OCI-LY1 (cell line): ENCODE data around the gene ANKFY1.

ENCODE experiments used
- H2AFZ ChIP-seq: fragments of 200-600 bp; sonication (generic), shearing (Covaris generic); 2 replicates; pipeline ENCODE4 v1.6.0; 2014; ENCODE audit warnings: antibody characterized with exemption, mild to moderate bottlenecking, low read length
- H3F3A ChIP-seq: fragments of 200-600 bp; sonication (generic), shearing (Covaris generic); 2 replicates; pipeline ENCODE4 v1.6.0; 2014; ENCODE audit warnings: mild to moderate bottlenecking, antibody characterized with exemption, low read length, moderate library complexity; ENCODE audit not compliant: insufficient read depth
- H3K27ac ChIP-seq: fragments of 200-600 bp; sonication (generic); 2 replicates; pipeline ENCODE4 v1.5.1; 2014; ENCODE audit warnings: low read length, mixed run types, mild to moderate bottlenecking, low read depth; ENCODE audit not compliant: poor library complexity, severe bottlenecking
- H3K27me3 ChIP-seq: fragments of 200-600 bp; sonication (generic); 2 replicates; pipeline ENCODE4 v1.6.0; 2014; ENCODE audit warnings: antibody characterized with exemption, mild to moderate bottlenecking, low read length, moderate library complexity; ENCODE audit not compliant: insufficient read depth
- H3K36me3 ChIP-seq: fragments of 200-600 bp; sonication (generic); 2 replicates; pipeline ENCODE4 v1.6.1; 2014; ENCODE audit warnings: mild to moderate bottlenecking, antibody characterized with exemption, low read length, moderate library complexity, mixed read lengths; ENCODE audit not compliant: insufficient read depth
- H3K4me1 ChIP-seq: fragments of 200-600 bp; sonication (generic); 2 replicates; pipeline ENCODE4 v1.5.1; 2014; ENCODE audit warnings: mild to moderate bottlenecking, low read length, moderate library complexity; ENCODE audit not compliant: insufficient read depth, severe bottlenecking
- H3K4me2 ChIP-seq: fragments of 200-600 bp; sonication (generic), shearing (Covaris generic); 2 replicates; pipeline ENCODE4 v1.6.1; 2014; ENCODE audit warnings: low read length
- H3K4me3 ChIP-seq: fragments of 200-600 bp; sonication (generic); 2 replicates; pipeline ENCODE4 v1.5.1; 2014; ENCODE audit warnings: low read length, low read depth, mild to moderate bottlenecking, mixed read lengths; ENCODE audit not compliant: poor library complexity, severe bottlenecking
- H3K79me2 ChIP-seq: fragments of 200-600 bp; shearing (Covaris generic); 2 replicates; pipeline ENCODE4 v1.6.1; 2016; ENCODE audit warnings: mixed run types, low read length, mixed read lengths; ENCODE audit not compliant: insufficient read depth
- H3K9ac ChIP-seq: fragments of 200-600 bp; sonication (generic), shearing (Covaris generic); 2 replicates; pipeline ENCODE4 v1.6.1; 2014; ENCODE audit warnings: mild to moderate bottlenecking, low read length, mixed read lengths
- H3K9me2 ChIP-seq: fragments of 200-600 bp; sonication (generic), shearing (Covaris generic); 2 replicates; pipeline ENCODE4 v1.6.1; 2014; ENCODE audit warnings: low read depth, mild to moderate bottlenecking, low read length, mixed read lengths
- H3K9me3 ChIP-seq: fragments of 200-600 bp; shearing (Covaris generic); 2 replicates; pipeline ENCODE4 v1.6.1; 2014; ENCODE audit warnings: low read length, mixed read lengths
- H4K20me1 ChIP-seq: fragments of 200-600 bp; sonication (generic), shearing (Covaris generic); 2 replicates; pipeline ENCODE4 v1.6.0; 2016; ENCODE audit warnings: mild to moderate bottlenecking, low read length; ENCODE audit not compliant: insufficient read depth
- EZH2 ChIP-seq: fragments of 200-600 bp; sonication (generic), shearing (Covaris generic); IDR thresholded peaks from 2 replicates; pipeline ENCODE4 v1.8.0; 2017; ENCODE audit warnings: borderline replicate concordance, mixed run types, mild to moderate bottlenecking, antibody characterized with exemption, low read length, moderate library complexity, mixed read lengths
- TF ChIP-seq, protein P1 (sequence below): fragments of 200-600 bp; sonication (generic), shearing (Covaris generic); IDR thresholded peaks from 2 replicates; pipeline ENCODE4 v1.5.1; 2017; ENCODE audit warnings: mild to moderate bottlenecking, antibody characterized with exemption, low read length, moderate library complexity, mixed read lengths

ANKFY1 gene

DNA sequence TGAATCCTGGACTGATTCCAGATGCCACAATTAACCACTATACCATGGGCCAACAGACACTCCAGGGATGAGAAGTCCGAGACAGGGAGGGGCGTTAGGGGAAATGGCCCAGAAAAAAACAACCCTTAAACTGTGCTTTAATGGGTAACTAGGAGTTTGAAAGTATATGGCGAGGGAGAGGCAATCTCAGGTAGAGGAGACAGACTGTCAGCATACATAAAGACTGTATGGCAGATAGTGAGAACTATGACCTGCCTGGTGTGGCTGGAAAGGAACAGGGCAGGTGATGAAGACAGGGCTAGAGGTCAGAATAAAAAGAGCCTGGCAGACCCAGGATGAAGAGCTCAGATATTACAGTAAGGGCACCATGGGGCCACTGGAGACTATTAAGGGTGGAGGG, 129.1 kb downstream of the ANKFY1 start:
- H3F3A ChIP-seq, result no peaks in the 10 kb centered on the region
- no peaks in the 10 kb centered on the region for H3K9me2 ChIP-seq
- H3K4me2 ChIP-seq, result no peak overlapping the region
- no peaks in the 10 kb centered on the region for H3K27me3 ChIP-seq
- H3K4me3 ChIP-seq, result no peak overlapping the region
- no peaks in the 10 kb centered on the region for H4K20me1 ChIP-seq
- peaks cover 22% of the 10 kb centered on the region for H3K4me1 ChIP-seq
- H3K36me3 ChIP-seq, result peaks cover 14% of the 10 kb centered on the region
- H3K9me3 ChIP-seq, result no peaks in the 10 kb centered on the region
- H3K9ac ChIP-seq, result no peak overlapping the region
- H3K27ac ChIP-seq, result no peak overlapping the region
- TF ChIP-seq, protein P1, sequence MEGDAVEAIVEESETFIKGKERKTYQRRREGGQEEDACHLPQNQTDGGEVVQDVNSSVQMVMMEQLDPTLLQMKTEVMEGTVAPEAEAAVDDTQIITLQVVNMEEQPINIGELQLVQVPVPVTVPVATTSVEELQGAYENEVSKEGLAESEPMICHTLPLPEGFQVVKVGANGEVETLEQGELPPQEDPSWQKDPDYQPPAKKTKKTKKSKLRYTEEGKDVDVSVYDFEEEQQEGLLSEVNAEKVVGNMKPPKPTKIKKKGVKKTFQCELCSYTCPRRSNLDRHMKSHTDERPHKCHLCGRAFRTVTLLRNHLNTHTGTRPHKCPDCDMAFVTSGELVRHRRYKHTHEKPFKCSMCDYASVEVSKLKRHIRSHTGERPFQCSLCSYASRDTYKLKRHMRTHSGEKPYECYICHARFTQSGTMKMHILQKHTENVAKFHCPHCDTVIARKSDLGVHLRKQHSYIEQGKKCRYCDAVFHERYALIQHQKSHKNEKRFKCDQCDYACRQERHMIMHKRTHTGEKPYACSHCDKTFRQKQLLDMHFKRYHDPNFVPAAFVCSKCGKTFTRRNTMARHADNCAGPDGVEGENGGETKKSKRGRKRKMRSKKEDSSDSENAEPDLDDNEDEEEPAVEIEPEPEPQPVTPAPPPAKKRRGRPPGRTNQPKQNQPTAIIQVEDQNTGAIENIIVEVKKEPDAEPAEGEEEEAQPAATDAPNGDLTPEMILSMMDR, result no peak
- no peak for TF ChIP-seq EZH2
- no peak overlapping the region for H2AFZ ChIP-seq
- peaks cover 60% of the 10 kb centered on the region for H3K79me2 ChIP-seq

DNA sequence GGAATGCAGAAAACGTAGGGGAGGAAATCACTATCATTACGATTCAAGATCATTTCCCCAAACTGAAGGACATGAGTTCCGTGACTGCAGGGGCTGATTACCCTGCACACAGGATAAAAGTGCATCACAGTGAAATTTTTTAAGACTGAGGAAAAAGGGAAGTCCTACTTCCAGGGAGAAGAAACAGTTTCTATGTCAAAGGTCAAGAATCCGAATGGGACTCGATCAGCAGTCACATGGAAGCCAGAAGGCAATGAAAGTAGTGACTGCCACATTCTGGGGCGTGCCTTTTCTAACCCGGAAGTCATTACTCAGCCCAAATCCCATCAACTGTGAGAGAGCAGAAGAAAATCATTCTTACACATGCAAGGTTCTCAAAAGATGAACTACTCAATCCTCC, 133.1 kb downstream of the ANKFY1 start:
- H3K9me2 ChIP-seq, result no peaks in the 10 kb centered on the region
- no peak overlapping the region for H3K4me2 ChIP-seq
- H3K9ac ChIP-seq, result no peak overlapping the region
- peaks cover 48% of the 10 kb centered on the region for H3K79me2 ChIP-seq
- TF ChIP-seq, protein P1, result no peak
- no peak for TF ChIP-seq EZH2
- H3K27ac ChIP-seq, result no peak overlapping the region
- no peaks in the 10 kb centered on the region for H3K27me3 ChIP-seq
- no peaks in the 10 kb centered on the region for H3F3A ChIP-seq
- no peaks in the 10 kb centered on the region for H4K20me1 ChIP-seq
- peaks cover 18% of the 10 kb centered on the region for H3K4me1 ChIP-seq
- no peak overlapping the region for H3K4me3 ChIP-seq
- no peaks in the 10 kb centered on the region for H3K9me3 ChIP-seq
- H3K36me3 ChIP-seq, result peaks cover 9% of the 10 kb centered on the region; the same call in 1 of the 2 replicates
- H2AFZ ChIP-seq, result no peak overlapping the region

DNA sequence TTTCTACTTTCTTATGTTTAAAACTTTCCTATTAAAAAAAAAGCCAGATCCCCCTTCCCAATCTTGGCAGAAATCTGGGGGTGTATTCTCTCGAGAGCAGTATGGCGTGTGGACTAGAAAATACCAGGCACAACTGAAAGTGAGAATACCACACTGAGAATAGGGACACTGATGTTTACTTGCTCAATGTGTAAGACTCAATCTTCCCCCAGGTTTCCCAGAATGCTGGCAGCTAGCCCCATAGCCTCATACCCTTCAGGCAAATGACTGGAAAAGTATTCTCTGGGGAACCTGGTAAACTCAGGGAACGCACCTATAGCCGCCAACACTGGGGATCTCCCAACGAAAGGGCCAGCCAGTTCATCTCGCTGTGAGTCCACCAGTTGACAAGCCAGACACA, 136.2 kb downstream of the ANKFY1 start:
- no peak overlapping the region for H3K9ac ChIP-seq
- H3F3A ChIP-seq, result no peaks in the 10 kb centered on the region
- no peak overlapping the region for H3K4me3 ChIP-seq
- no peak overlapping the region for H3K27ac ChIP-seq
- H4K20me1 ChIP-seq, result no peaks in the 10 kb centered on the region
- H3K27me3 ChIP-seq, result no peaks in the 10 kb centered on the region
- no peak overlapping the region for H3K4me2 ChIP-seq
- H3K9me2 ChIP-seq, result no peaks in the 10 kb centered on the region
- H3K9me3 ChIP-seq, result no peaks in the 10 kb centered on the region
- H3K36me3 ChIP-seq, result peaks cover 20% of the 10 kb centered on the region
- H3K79me2 ChIP-seq, result peaks cover 25% of the 10 kb centered on the region
- peaks cover 18% of the 10 kb centered on the region for H3K4me1 ChIP-seq
- H2AFZ ChIP-seq, result no peak overlapping the region
- TF ChIP-seq, protein P1, result no peak
- no peak for TF ChIP-seq EZH2
